C4-2B (cell line): Measurements from ENCODE around the gene CNOT1.
"Not testable (repeated sequence)": the region's sequence is repeated elsewhere in the genome, so short reads cannot be mapped to it uniquely, and the experiment has no call there.

Experiments
- H3K27ac ChIP-seq: fragments of 450-650 bp; 2 replicates; pipeline ENCODE4 v1.5.1; 2017
- ZFX ChIP-seq: fragments of 450-650 bp; IDR thresholded peaks from 2 replicates; pipeline ENCODE4 v1.6.1; 2017
- TF ChIP-seq, protein P1 (sequence below): fragments of 450-650 bp; conservative IDR thresholded peaks from 2 replicates; pipeline ENCODE4 v1.5.1; 2017; ENCODE audit warnings: mild to moderate bottlenecking

The CNOT1 gene

DNA sequence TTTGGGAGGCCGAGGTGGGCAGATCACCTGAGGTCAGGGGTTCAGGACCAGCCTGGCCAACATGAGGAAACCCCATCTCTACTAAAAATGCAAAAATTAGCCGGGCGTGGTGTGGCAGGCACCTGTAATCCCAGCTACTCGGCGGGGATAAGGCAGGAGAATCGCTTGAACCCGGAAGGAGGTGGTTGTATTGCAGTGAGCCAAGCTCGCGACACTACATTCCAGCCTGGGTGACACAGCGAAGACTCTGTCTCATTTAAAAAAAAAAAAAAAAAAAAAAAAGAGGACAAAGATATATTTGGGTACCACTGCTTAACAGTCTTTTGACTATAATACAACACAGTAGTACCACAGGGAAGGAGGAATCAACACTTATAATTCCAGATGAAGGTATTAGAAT is 9.2 kb downstream of the CNOT1 start:
- no peak overlapping the region for H3K27ac ChIP-seq
- TF ChIP-seq, protein P1, sequence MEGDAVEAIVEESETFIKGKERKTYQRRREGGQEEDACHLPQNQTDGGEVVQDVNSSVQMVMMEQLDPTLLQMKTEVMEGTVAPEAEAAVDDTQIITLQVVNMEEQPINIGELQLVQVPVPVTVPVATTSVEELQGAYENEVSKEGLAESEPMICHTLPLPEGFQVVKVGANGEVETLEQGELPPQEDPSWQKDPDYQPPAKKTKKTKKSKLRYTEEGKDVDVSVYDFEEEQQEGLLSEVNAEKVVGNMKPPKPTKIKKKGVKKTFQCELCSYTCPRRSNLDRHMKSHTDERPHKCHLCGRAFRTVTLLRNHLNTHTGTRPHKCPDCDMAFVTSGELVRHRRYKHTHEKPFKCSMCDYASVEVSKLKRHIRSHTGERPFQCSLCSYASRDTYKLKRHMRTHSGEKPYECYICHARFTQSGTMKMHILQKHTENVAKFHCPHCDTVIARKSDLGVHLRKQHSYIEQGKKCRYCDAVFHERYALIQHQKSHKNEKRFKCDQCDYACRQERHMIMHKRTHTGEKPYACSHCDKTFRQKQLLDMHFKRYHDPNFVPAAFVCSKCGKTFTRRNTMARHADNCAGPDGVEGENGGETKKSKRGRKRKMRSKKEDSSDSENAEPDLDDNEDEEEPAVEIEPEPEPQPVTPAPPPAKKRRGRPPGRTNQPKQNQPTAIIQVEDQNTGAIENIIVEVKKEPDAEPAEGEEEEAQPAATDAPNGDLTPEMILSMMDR = no peak
- no peak for TF ChIP-seq ZFX

- H3K27ac ChIP-seq = no peak overlapping the region
- TF ChIP-seq, protein P1 = no peak
- no peak for TF ChIP-seq ZFX
Measured at GRCh38 chr16:58615280-58615679, 14.3 kb downstream of the CNOT1 start.

DNA sequence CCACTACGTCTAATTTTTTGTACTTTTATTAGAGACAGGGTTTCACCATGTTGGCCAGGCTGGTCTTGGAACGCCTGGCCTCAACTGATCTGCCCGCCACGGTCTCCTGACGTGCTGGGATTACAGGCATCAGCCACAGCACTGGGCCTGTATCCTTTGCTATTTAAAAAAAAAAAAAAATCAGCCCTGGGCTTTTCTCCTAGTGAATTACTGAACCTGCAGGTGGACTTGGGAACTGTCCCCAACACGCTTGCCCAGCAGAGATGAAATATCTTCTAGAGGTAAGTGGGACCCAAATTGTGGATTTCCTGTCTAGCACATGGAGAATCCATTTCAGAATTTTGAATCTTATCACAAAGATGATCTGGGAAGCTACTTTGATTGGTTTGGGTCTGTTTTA is 14.8 kb downstream of the CNOT1 start:
- TF ChIP-seq, protein P1 = no peak
- no peak for TF ChIP-seq ZFX
- no peak overlapping the region for H3K27ac ChIP-seq

GRCh38 chr16:58614212-58614611 is 15.4 kb downstream of the CNOT1 start:
- TF ChIP-seq, protein P1 = no peak
- no peak for TF ChIP-seq ZFX
- H3K27ac ChIP-seq = no peak overlapping the region

DNA sequence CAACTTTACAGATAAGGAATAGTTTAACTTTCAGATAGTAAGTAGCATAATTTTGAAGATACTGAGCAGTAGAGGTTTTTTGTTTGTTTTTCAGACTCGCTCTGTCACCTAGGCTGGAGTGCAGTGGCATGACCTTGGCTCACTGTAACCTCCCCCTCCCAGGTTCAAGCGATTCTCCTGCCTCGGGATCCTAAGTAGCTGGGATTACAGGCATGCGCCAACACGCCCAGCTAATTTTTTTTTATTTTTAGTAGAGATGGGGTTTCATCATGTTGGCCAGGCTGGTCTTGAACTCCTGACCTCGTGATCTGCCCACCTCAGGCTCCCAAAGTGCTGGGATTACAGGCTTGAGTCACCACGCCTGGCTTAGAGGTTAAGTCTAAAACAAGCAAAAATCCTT is 16.7 kb downstream of the CNOT1 start:
- not testable (repeated sequence) for H3K27ac ChIP-seq

DNA sequence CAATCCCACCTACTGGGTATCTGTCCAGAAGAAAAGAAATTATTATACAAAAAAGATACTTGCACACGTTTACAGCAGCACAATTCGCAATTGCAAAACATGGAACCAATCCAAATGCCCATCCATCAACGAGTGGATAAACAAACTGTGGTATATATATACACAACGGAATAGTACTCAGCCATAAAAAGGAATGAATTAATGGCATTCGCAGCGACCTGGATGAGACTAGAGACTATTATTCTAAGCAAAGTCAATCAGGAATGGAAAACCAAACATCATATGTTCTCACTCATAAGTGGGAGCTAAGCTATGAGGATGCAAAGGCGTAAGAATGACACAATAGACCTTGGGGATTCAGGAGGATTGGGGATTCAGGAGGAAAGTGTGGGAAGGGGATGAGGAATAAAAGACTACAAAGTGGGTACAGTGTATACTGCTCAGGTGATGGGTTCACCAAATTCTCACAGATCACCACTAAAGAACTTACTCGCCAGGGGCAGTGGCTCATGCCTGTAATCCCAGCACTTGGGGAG is 21.0 kb downstream of the CNOT1 start:
- no peak overlapping the region for H3K27ac ChIP-seq
- TF ChIP-seq ZFX = no peak
- TF ChIP-seq, protein P1 = no peak

- TF ChIP-seq ZFX = no peak
- TF ChIP-seq, protein P1 = no peak
- H3K27ac ChIP-seq = no peak overlapping the region
Measured at GRCh38 chr16:58605562-58605961, 24.1 kb downstream of the CNOT1 start.

- no peak for TF ChIP-seq ZFX
- TF ChIP-seq, protein P1 = no peak
- H3K27ac ChIP-seq = no peak overlapping the region
Measured at GRCh38 chr16:58591083-58591482, 38.5 kb downstream of the CNOT1 start.
